Naive thymus-derived CD4-positive, alpha-beta T cell (primary cell): ENCODE measurements around the gene KRTAP12-4. TPM values are rescaled to one million over a fixed set of nuclear protein-coding genes. Genes with fewer than 3 reads are reported as not detected.
A peak's percentile ranks its signal among the peaks of the same experiment; 100 is the strongest.

Experiments used
- ATAC-seq: fragments of 150-1000 bp; cut with Tn5 transposase; 2 replicates; pipeline ENCODE4 v1.10.0; 2021; ENCODE audit warnings: mild to moderate bottlenecking, moderate library complexity
- CTCF ChIA-PET: fragments of 350-600 bp; sonication (Branson Sonifier 250); formaldehyde crosslinking; loops from one replicate; lab custom pipeline; 2021; ENCODE audit warnings: antibody characterized with exemption; lab: Charles Lee
- POLR2A ChIA-PET: fragments of 350-600 bp; sonication (Branson Sonifier 250); formaldehyde crosslinking; loops from one replicate; lab custom pipeline; 2021; ENCODE audit warnings: antibody characterized with exemption, inconsistent platforms; lab: Charles Lee
- DNase-seq, 9 donors: peaks; one replicate each; pipeline versions ENCODE4 v3.0.0 to v3.0.0-alpha.2; 2020 to 2022; ENCODE audit warnings: mixed read lengths in 1 of 9
- H3K27ac ChIP-seq: one replicate; pipeline ENCODE4 v1.7.0; 2013; ENCODE audit warnings: mild to moderate bottlenecking, low read depth, low read length, moderate library complexity
- H3K27me3 ChIP-seq, 2 donors: one replicate each; pipeline ENCODE4 v1.7.0; 2013; ENCODE audit warnings: low read length in 2 of 2, mild to moderate bottlenecking in 2 of 2, moderate library complexity in 2 of 2; ENCODE audit not compliant: control insufficient read depth in 2 of 2, insufficient read depth in 2 of 2
- H3K36me3 ChIP-seq, 3 experiments: 1 replicate in 2 of 3; 2 replicates in 1 of 3; pipeline ENCODE4 v1.7.0; 2013; ENCODE audit warnings: low read length in 3 of 3, mild to moderate bottlenecking in 3 of 3, moderate library complexity in 1 of 3; ENCODE audit not compliant: insufficient read depth in 3 of 3, control insufficient read depth in 2 of 3
- H3K4me1 ChIP-seq, 2 donors: one replicate each; pipeline ENCODE4 v1.7.0; 2013; ENCODE audit warnings: low read length in 2 of 2, mild to moderate bottlenecking in 2 of 2, moderate library complexity in 1 of 2; ENCODE audit not compliant: control insufficient read depth in 2 of 2, insufficient read depth in 2 of 2
- H3K4me3 ChIP-seq: 2 replicates; pipeline ENCODE4 v1.7.0; 2013; ENCODE audit warnings: mild to moderate bottlenecking, low read length
- H3K9me3 ChIP-seq, 3 experiments: 1 replicate in 2 of 3; 2 replicates in 1 of 3; pipeline ENCODE4 v1.7.0; 2013; ENCODE audit warnings: low read length in 3 of 3; ENCODE audit not compliant: control insufficient read depth in 2 of 3
- H3K27ac Mint-ChIP-seq, 9 donors: one replicate each; pipeline ENCODE4 v1.8.0; 2020 to 2022; ENCODE audit warnings: mixed read lengths in 9 of 9, mild to moderate bottlenecking in 8 of 9, moderate library complexity in 5 of 9, inconsistent platforms in 2 of 9
- H3K27me3 Mint-ChIP-seq, 5 donors: one replicate each; pipeline ENCODE4 v1.8.0; 2021 to 2022; ENCODE audit warnings: mixed read lengths in 5 of 5, mild to moderate bottlenecking in 1 of 5
- H3K36me3 Mint-ChIP-seq, 5 donors: one replicate each; pipeline ENCODE4 v1.8.0; 2020 to 2022; ENCODE audit warnings: mixed read lengths in 5 of 5, mild to moderate bottlenecking in 3 of 5, inconsistent platforms in 1 of 5
- H3K4me1 Mint-ChIP-seq, 7 donors: one replicate each; pipeline ENCODE4 v1.8.0; 2020 to 2022; ENCODE audit warnings: mixed read lengths in 7 of 7, mild to moderate bottlenecking in 3 of 7, inconsistent platforms in 1 of 7
- H3K4me3 Mint-ChIP-seq, 10 donors: one replicate each; pipeline ENCODE4 v1.8.0; 2020 to 2022; ENCODE audit warnings: mild to moderate bottlenecking in 10 of 10, mixed read lengths in 10 of 10, moderate library complexity in 6 of 10, inconsistent platforms in 2 of 10
- H3K9me3 Mint-ChIP-seq, 11 donors: one replicate each; pipeline ENCODE4 v1.8.0; 2020 to 2022; ENCODE audit warnings: mixed read lengths in 11 of 11, mild to moderate bottlenecking in 4 of 11, inconsistent platforms in 1 of 11, moderate library complexity in 1 of 11
- intact Hi-C, 2 donors: fragments of 100-400 bp; cut with micrococcal nuclease; formaldehyde crosslinking; loops; one replicate each; pipeline ENCODE4 v1.15.1; 2023
- polyA plus RNA-seq, 2 donors: library from polyadenylated mRNA; unstranded; fragments of 300-500 nt; fragmentation: Illumina TruSeq; gene quantifications; one replicate each; pipeline ENCODE4 v1.2.3, GENCODE V29; 2021
- total RNA-seq, 6 experiments: library from RNA in 5 of 6; stranded (reverse) in 5 of 6; gene quantifications; 1 replicate in 5 of 6; 2 replicates in 1 of 6; pipeline ENCODE4 v1.2.3 and lab custom pipeline; 2021 to 2026

Gene KRTAP12-4
- total and polyA plus RNA-seq, 7 experiments from 2014 or later, result not detected

DNA sequence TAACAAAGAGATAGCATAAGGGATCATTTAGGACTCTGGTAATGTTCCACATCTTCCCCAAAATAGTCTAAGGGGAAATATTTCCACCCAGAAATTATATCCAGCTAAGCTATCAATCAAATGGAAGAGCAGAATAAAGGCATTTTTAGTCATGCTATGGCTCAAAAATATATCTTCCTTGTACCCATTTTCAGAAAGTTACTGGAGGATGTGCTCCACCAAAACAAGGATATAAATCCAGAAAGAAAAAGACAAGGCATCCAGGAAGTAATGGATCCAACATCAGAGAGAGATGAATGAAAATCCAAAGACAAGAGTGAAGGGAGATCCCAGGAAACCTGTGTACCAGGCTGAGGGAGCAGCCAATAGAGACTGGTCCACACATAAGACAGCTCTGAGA, 45.3 kb downstream of the KRTAP12-4 start:
- CTCF ChIA-PET, result no interaction called here
- Histone ChIP-seq H3K4me3 (no peak overlapping the region), H3K36me3 (no peaks in the 10 kb centered on the region), H3K27me3 (no peaks in the 10 kb centered on the region), H3K27ac (no peak overlapping the region), H3K9me3 (peaks cover 0 to 19% (median 0%) of the 10 kb centered on the region in 3 experiments), H3K4me1 (no peaks in the 10 kb centered on the region)
- H3K4me3 Mint-ChIP-seq, result no peak overlapping the region
- DNase-seq, result no peak
- peaks cover 8 to 48% (median 20%) of the 10 kb centered on the region in 11 donors for H3K9me3 Mint-ChIP-seq
- H3K36me3 Mint-ChIP-seq, result peaks cover 8 to 14% (median 9%) of the 10 kb centered on the region in 5 donors
- H3K27ac Mint-ChIP-seq, result no peak overlapping the region
- ATAC-seq, result no peak
- peaks cover 0 to 30% (median 6%) of the 10 kb centered on the region in 5 donors for H3K27me3 Mint-ChIP-seq
- H3K4me1 Mint-ChIP-seq, result peaks cover 0 to 11% (median 4%) of the 10 kb centered on the region in 7 donors
- POLR2A ChIA-PET, result no interaction called here
- intact Hi-C loops, result no loop called here

DNA sequence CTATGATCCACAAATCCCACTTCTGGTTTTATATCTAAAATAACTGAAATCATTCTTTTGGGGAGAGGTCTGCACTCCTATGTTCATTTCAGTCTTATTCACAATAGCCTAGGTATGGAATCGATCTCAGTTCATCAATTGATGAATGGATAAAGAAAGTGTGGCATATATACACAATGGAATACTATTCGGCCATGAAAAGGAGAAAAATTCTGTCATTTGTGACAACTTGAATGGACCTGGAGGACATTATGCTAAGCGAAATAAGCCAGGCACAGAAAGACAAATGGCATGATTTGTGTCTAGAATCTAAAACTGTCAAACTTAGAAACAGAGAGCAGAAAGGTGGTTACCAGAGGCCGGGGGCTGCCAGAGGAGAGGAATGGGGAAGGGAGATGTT, 48.0 kb downstream of the KRTAP12-4 start:
- ATAC-seq (no peak), DNase-seq (no peak)
- ChIA-PET CTCF (no interaction called here), POLR2A (no interaction called here)
- H3K36me3 ChIP-seq, result no peaks in the 10 kb centered on the region
- H3K9me3 ChIP-seq, result peaks cover 0 to 15% (median 0%) of the 10 kb centered on the region in 3 experiments
- peaks cover 8 to 14% (median 9%) of the 10 kb centered on the region in 5 donors for H3K36me3 Mint-ChIP-seq
- no peak overlapping the region for H3K27ac ChIP-seq
- no peaks in the 10 kb centered on the region for H3K4me1 ChIP-seq
- no peaks in the 10 kb centered on the region for H3K27me3 ChIP-seq
- intact Hi-C loops, result no loop called here
- H3K27me3 Mint-ChIP-seq, result peaks cover 0 to 37% (median 6%) of the 10 kb centered on the region in 5 donors
- H3K4me1 Mint-ChIP-seq, result peaks cover 0 to 5% (median 0%) of the 10 kb centered on the region in 7 donors
- H3K4me3 ChIP-seq, result no peak overlapping the region
- peak overlapping the region in 1 of 9 donors; percentile 21 for H3K27ac Mint-ChIP-seq
- H3K4me3 Mint-ChIP-seq, result no peak overlapping the region
- peaks cover 8 to 47% (median 20%) of the 10 kb centered on the region in 11 donors for H3K9me3 Mint-ChIP-seq

Other genes with a start within 250 kb of the KRTAP12-4 start
- gene LRRC3, start 199.1 kb downstream of the KRTAP12-4 start, total RNA-seq, result 1 to 10 TPM in 3 of 5 experiments, under 1 TPM in 2; 0.79 to 3.3 (median 1.0) TPM
- under 1 TPM; 0.06 to 0.66 TPM for gene LRRC3, start 199.1 kb downstream of the KRTAP12-4 start, polyA plus RNA-seq
- not detected for gene KRTAP10-1, start 114.5 kb downstream of the KRTAP12-4 start, total RNA-seq
- gene KRTAP10-1, start 114.5 kb downstream of the KRTAP12-4 start, polyA plus RNA-seq, result not detected
- not detected for gene KRTAP10-2, start 103.2 kb downstream of the KRTAP12-4 start, total RNA-seq
- gene KRTAP10-2, start 103.2 kb downstream of the KRTAP12-4 start, polyA plus RNA-seq, result not detected
- not detected for gene KRTAP10-3, start 95.9 kb downstream of the KRTAP12-4 start, total RNA-seq
- not detected for gene KRTAP10-3, start 95.9 kb downstream of the KRTAP12-4 start, polyA plus RNA-seq
- not detected for gene KRTAP10-4, start 80.9 kb downstream of the KRTAP12-4 start, total RNA-seq
- gene KRTAP10-4, start 80.9 kb downstream of the KRTAP12-4 start, polyA plus RNA-seq, result not detected
- not detected for gene KRTAP10-5, start 74.1 kb downstream of the KRTAP12-4 start, total RNA-seq
- gene KRTAP10-5, start 74.1 kb downstream of the KRTAP12-4 start, polyA plus RNA-seq, result not detected
- gene KRTAP10-6, start 62.2 kb downstream of the KRTAP12-4 start, total RNA-seq, result not detected
- gene KRTAP10-6, start 62.2 kb downstream of the KRTAP12-4 start, polyA plus RNA-seq, result not detected
- gene KRTAP10-7, start 54.1 kb downstream of the KRTAP12-4 start, total RNA-seq, result not detected
- not detected for gene KRTAP10-7, start 54.1 kb downstream of the KRTAP12-4 start, polyA plus RNA-seq
- not detected for gene KRTAP10-8, start 42.6 kb downstream of the KRTAP12-4 start, total RNA-seq
- not detected for gene KRTAP10-8, start 42.6 kb downstream of the KRTAP12-4 start, polyA plus RNA-seq
- gene KRTAP10-9, start 27.6 kb downstream of the KRTAP12-4 start, total RNA-seq, result not detected
- gene KRTAP10-9, start 27.6 kb downstream of the KRTAP12-4 start, polyA plus RNA-seq, result not detected
- not detected for gene KRTAP10-10, start 17.3 kb downstream of the KRTAP12-4 start, total RNA-seq
- gene KRTAP10-10, start 17.3 kb downstream of the KRTAP12-4 start, polyA plus RNA-seq, result not detected
- gene KRTAP10-11, start 8.2 kb downstream of the KRTAP12-4 start, total RNA-seq, result not detected
- gene KRTAP10-11, start 8.2 kb downstream of the KRTAP12-4 start, polyA plus RNA-seq, result not detected
- 1 to 10 TPM in 1 of 5 experiments, not detected in 4; 1.1 TPM for gene KRTAP12-3, start 3.3 kb upstream of the KRTAP12-4 start, total RNA-seq
- not detected for gene KRTAP12-3, start 3.3 kb upstream of the KRTAP12-4 start, polyA plus RNA-seq
- not detected for gene KRTAP12-2, start 12.3 kb upstream of the KRTAP12-4 start, total RNA-seq
- gene KRTAP12-2, start 12.3 kb upstream of the KRTAP12-4 start, polyA plus RNA-seq, result not detected
- gene KRTAP12-1, start 27.5 kb upstream of the KRTAP12-4 start, total RNA-seq, result not detected
- gene KRTAP12-1, start 27.5 kb upstream of the KRTAP12-4 start, polyA plus RNA-seq, result not detected
- not detected for gene KRTAP10-12, start 42.5 kb upstream of the KRTAP12-4 start, total RNA-seq
- gene KRTAP10-12, start 42.5 kb upstream of the KRTAP12-4 start, polyA plus RNA-seq, result not detected
- not detected for gene TSPEAR, start 56.9 kb upstream of the KRTAP12-4 start, total RNA-seq
- under 1 TPM in 1 of 2 donors, not detected in 1; 0.07 TPM for gene TSPEAR, start 56.9 kb upstream of the KRTAP12-4 start, polyA plus RNA-seq
- 100 to 1,000 TPM; 108 to 150 (median 129) TPM for gene UBE2G2, start 147.2 kb upstream of the KRTAP12-4 start, total RNA-seq
- gene UBE2G2, start 147.2 kb upstream of the KRTAP12-4 start, polyA plus RNA-seq, result 10 to 100 TPM; 50.7 to 65.8 TPM
- gene SUMO3, start 163.4 kb upstream of the KRTAP12-4 start, total RNA-seq, result 10 to 100 TPM; 46.9 to 91.7 (median 70.2) TPM
- gene SUMO3, start 163.4 kb upstream of the KRTAP12-4 start, polyA plus RNA-seq, result 10 to 100 TPM; 85.1 to 88.9 TPM
- gene PTTG1IP, start 219.0 kb upstream of the KRTAP12-4 start, total RNA-seq, result 100 to 1,000 TPM in 2 of 5 experiments, 10 to 100 TPM in 3; 83.8 to 122 (median 95.6) TPM
- gene PTTG1IP, start 219.0 kb upstream of the KRTAP12-4 start, polyA plus RNA-seq, result 10 to 100 TPM; 60.9 to 79.8 TPM